ENCODE measurements around the gene TBXAS1.
"Not testable (repeated sequence)": the region's sequence is repeated elsewhere in the genome, so short reads cannot be mapped to it uniquely, and the experiment has no call there.

The TBXAS1 gene

DNA sequence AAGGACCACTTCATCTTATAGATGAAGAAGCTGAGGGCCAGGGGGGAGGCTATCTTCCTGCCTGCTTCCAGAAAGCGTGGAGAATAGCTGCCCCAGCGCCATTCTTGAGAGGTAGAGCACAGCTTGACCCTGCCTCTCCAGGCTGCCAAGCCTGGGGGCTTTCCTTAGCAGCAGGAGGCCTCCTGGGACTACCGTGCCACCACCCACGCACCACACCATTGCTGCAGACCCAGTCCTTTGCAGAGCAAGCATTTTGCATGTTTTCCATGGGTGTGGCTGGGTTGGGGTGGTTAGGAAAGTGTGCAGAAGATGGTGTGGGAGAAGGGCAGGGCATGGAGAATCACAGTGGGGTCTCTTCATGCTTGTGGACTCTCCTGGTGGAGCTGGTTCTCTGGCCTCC is 64.9 kb downstream of the TBXAS1 start:
- DNase-seq = no peak

DNA sequence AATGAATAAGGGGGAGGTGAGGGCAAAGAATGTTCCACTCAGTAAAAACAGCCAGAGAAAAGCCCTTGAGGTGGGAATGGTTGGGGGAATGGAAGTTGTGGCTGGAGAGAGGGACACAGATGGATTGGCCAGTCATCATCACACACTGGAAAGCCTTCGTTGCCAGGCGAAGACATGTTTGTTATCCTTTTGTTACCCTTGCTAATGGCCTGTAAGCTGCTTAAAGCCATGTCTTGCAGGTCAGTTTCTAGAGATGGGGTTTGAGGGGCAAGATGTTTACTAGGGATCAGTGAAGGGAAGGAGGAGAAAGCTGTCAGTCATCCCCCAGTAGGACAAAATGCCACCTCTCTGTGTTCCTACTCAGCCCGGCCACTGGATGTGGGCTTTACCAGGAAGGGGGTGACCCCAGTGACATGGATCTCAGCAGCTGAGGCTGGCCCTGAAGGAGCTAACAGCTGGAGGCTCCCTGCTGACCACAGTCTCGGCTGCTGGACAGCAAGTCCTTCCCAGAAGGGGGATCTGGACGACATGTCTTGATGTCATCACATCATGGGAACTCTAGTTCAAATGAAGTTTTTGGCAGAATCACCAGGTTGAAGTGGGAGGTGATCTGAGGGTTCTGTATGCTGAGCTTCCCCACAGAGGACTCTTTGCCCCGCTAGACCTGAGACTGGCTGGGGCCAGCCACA is 66.2 kb downstream of the TBXAS1 start:
- DNase-seq = no peak

DNA sequence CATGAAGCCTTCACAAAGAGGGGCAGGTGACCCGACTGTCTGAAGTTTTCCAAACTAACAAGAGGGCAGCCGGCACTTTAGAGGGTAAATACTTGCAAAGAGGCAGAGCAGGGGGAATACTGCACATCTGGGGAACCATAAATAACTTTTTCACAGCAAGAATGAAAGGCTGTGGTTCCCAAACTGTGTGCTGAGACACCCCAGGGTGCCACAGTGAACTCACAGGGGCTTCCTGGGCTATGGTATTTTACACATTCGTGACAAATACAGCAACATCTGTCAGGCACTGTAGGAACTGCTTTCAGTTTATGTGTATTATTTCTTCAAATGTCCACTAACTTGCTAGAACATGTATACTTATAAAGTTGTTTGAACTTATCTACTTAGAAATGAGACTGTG is 67.2 kb downstream of the TBXAS1 start:
- DNase-seq = no peak

DNA sequence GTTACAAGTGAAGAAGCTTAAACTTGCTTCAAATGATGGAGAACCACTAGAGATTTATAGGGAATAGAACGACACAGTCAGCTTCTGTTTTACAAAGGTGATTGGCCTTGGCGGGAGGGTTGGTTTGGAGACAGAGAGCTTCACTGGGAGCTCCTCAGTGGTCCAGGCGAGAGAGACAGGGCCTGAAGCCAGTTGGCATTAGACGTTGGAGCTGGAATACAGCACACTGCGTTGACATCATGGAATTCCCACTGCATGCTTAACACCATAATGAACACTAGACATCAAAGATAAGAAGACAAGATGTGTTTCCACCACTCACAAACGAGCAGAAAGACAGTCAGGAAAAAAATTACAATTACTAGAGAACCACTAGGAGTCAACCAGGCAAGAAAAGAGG is 67.8 kb downstream of the TBXAS1 start:
- no peak for DNase-seq

DNA sequence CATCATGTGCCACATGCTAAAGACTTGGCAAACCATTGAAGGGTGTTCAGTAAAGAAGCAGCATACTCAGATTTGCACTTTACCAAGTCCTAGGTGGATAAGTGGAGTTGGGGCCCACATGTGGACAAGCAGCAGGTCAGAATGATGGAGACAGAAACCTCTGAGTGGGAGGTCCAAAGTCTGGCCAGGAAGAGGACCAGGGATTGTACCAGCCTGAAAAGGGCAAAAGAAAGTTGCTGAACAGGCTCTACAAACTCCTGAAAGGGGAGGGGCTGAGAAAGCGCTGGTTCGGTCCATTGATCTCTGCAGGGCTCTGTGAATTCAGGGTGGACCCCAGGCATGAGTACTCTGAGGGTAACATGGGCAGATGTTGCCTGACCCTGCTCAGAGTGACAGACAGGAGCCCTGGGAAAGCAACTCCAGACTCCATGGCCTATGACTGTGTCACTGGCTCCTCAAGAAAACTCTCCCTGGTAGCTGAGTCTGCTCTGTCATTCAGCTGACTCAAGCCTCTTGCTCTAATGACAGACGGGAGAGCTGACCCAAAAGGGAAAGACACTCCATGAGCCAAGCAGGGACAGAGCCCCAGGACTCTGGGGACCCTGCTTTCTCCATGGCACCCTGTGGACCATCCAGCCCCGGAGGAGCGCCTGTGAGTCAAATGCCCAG is 68.5 kb downstream of the TBXAS1 start:
- DNase-seq = no peak

DNA sequence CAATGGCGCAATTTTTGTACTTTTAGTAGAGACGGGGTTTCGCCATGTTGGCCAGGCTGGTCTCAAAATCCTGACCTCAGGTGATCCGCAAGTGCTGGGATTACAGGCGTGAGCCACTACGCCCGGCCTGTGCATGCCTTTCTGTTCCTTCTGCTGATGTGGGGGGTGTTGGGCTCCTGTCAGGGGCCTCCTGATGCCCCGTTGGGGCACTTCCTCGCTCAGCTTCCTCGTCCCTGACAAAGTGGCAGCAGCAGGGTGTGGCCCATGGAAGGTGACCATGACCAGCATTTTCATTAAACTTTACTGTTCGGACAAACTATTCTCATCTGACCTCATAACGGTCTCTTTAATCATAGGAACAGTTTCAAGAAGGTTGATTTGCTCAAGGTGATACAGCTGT is 69.4 kb downstream of the TBXAS1 start:
- DNase-seq = no peak

DNA sequence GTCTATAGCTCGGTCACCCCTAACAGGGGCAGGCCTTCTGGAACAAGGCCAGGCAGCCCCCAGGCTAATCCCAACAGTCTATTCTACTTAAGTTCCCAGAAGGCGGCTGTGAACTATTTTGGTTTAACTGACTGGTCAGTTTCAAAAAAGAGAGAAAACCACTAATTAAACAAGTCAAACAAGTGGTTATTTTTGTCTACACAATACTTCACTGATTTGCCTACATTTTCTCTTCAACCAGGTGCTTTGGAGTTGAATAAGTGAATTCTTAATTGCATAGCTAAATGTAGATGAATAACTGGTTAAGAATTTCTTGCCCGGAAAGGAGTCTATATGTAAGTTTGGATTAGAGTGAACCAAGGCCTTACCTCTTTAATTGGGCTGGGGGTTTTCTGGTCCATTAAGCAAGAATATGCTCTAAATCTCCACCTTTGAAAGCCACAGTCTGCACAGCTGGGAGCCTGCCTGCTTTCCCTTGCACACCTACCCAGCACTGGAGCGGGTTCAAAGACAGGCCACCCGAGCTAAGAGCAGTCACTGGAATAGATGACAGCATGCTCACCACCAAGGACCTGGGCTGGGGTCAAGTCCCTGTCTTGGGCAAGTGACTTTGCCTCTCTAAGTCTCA is 70.4 kb downstream of the TBXAS1 start:
- no peak for DNase-seq

DNA sequence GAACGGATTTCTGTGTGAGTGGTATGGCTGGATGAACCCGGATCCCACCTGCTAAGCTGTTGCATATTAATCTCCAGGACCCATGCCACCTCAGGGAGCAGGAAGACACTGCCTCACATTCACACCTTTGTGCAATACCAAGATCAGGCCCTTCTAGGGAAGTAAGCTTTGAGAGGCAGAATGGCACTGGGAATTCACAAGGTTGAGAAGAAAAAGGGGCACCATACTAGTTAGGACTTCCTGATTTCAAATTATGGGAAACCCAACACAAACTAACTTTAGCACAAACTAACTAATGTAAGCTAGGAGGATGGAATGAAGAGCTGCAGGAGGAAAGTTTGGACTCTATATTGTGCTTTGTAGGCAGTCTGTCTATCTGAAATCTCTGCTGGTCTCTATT is 71.3 kb downstream of the TBXAS1 start:
- DNase-seq = no peak

DNA sequence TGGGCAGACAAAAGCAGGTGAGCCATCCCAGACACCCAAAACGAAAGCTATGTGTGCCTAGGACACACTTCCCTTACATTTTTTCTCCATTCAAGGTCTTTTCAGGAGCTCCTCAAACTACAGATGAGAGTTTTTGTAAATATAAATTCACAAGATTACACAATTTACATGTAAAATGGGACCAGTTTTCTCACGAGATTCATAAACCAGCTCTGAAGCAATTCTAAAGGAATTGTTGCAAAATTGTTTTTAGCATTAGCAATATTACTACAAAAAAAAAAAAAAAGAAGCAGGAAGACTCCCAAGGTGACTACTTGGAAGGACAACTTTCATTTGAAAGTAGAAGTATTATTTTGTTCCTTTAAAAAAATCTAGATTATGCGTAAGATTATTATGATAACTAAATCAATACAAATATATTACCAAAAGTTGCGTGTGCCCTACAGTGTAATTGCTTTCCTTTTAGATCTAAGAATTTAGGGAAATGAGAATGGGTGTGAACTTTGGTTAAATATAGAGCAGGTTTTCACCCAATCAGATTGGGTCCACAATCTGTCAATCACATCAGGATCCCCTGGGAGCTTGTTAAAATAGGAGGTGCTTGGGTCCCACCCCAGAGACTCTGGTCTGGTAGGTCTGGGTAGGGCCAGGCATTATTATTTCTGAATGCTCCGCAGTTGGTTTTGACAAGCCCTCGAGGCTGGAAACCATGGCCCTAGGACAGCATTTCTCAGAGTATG is 72.2 kb downstream of the TBXAS1 start:
- DNase-seq = no peak

DNA sequence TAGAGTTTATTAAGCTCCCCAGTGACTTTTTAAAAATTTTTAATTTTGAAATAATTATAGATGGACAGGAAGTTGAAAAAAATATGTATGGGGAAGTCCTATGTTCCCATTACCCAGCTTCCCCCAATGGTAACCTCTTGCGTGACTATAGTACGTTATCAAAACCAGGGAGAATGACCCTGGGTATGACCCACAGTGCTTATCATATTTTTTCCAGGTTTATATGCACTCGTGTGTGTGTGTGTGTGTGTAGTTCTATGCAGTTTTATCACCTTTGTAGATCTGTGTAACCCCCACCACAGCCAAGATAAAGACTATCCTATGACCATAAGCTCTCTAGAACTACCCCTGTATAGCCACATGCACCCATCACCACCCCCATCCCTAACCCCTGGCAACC is 72.8 kb downstream of the TBXAS1 start:
- DNase-seq = no peak

DNA sequence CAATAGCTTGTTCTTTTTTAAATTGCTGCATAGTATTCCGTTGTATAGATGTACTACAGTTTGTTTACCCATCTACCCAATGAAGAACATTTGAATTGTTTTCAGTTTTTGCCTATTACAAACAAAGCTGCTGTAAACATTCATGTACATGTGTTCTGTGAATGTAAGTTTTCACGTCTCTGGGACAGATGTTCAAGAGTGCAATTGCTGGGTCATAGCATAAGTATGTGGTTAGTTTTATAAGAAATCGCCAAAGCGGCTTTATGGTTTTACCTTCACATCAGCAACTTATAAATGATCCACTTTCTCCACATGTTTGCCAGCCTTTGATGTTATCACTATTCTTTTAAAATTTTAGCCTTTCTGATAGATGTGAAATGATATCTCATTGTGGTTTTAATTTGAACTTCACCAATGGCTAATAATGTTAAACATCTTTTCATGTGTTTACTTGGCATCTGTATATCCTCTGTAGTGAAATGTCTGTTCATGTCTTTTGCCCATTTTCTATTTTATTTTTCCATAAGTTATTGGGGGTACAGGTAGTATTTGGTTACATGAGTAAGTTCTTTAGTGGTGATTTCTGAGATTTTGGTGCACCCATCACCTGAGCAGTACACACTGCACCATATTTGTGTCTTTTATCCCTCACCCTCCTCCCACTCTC is 73.5 kb downstream of the TBXAS1 start:
- no peak for DNase-seq

DNA sequence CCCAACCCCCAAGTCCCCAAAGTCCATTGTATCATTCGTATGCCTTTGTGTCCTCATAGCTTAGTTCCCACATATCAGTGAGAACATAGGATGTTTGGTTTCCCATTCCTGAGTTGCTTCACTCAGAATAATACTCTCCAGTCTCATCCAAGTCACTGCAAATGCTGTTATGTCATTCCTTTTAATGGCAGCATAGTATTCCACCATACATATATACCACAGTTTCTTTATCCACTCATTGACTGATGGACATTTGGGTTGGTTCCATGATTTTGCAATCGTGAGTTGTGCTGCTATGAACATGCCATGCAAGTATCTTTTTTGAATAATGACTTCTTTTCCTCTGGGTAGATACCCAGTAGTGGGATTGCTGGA is 74.0 kb downstream of the TBXAS1 start:
- DNase-seq = not testable (repeated sequence)

DNA sequence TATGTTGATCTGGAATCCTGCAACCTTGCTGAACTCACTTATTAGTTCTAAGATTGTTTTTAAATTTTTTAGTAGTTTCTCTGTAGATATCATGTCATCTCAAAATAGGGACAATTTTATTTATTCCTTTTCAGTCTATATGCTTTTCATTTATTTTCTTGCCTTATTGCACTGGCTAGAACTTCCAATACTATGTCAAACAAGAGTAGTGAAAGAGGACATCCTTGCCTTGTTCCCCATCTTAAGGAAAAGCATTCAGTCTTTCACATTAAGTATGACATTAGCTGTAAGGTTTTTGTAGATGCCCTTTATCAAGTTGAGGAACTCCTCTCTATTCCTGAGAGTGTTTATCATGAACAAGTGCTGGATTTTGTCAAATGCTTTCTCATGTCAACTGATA is 77.8 kb downstream of the TBXAS1 start:
- DNase-seq = no peak

DNA sequence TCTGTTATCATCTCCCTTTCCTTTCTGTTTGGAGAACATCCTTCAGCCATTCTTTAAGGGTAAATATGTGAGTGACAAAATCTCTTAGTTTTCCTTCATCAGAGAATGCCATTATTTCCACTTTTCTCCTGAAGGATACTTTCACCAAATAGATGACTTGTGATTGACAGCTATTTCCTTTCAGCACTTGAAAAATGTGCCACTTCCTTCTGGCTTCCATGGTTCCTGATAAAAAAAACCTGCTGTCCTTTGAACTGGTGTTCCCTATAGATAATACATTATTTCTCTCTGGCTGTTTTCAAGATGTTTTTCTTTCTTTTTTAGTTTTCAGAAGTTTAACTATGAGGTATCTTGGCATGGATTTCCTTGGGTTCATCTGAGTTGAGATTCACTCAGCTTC is 79.7 kb downstream of the TBXAS1 start:
- no peak for DNase-seq

DNA sequence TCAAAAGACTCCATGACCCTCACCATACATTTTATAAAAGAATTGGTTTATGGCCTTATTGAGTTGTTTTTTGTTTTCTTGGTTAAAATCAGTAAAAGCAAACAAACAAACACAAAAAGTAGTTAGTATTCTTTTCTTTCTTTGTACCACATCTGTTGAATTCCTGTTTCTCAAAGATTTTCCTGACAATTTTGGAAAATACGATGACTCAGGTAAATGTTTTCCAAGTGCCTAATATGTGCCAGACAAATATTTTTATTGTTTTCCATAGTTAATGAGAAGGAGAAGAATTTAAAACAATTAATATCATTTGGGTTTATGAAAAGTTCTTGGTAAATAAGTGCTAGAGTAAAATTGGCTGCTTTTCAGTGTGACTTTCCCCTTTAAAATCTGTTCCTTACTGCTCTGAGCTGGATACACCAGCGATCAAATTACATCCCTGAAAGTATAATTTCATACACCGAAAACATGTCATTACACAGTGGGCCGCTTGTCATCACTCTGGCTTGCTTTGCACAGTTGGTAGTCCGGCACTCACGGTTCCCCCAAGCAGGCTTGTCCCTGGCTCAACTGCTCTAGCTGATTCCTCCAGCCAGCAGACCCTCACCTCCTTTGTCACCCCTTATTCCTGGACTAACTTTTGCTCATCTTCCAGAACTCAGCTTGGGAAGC is 80.5 kb downstream of the TBXAS1 start:
- DNase-seq = no peak

DNA sequence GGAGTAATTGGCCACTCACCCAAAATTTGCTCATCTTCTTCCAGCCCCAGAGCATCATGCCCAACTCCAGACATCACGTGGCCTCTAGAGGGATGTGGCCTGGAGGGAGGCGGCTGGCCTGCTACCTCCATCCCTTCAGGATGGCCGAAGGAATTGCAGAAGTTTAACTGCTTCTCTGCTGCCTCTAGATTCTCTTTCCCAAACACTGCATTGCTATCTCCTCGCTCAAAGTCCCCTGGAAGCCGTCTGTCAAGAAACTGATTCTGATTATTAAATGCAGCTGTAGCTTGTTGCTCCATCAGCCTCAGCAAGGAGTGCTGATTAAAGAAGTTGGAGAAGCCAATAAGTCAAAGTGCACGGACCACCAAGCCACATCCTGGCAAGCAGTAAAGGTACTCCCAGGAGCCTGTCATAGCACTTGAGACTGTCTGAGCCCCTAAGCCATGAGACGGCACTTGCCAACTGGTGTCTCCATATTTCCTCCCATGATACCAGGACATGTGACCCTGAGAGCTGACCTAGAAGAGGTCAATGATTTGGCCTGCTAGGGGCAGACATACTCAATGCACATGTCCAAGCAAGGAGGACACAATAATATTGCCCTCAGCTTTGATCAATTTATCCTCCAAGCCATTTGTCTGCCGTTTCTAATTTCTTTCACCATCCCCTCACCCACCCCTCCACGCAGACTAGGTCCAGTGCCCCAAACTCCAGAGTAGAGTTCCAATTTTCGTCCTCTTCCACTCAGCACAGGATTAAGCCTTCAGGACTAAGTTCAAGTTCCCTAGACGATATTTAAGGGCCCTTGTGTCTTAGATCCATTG is 84.2 kb downstream of the TBXAS1 start:
- no peak for DNase-seq

DNA sequence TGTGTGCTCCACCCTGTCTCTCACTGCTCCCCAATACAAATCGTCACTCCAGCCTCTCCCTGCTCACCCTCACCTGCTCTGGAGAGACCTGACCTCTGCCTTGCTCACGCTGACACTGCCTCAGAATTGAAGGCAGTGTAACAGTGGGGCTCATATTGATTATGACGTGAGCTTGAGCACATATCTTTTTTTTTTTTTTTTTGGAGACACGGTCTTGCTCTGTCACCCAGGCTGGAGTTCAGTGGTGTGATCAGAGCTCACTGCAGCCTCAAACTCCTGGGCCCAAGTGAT is 84.7 kb downstream of the TBXAS1 start:
- DNase-seq = no peak

DNA sequence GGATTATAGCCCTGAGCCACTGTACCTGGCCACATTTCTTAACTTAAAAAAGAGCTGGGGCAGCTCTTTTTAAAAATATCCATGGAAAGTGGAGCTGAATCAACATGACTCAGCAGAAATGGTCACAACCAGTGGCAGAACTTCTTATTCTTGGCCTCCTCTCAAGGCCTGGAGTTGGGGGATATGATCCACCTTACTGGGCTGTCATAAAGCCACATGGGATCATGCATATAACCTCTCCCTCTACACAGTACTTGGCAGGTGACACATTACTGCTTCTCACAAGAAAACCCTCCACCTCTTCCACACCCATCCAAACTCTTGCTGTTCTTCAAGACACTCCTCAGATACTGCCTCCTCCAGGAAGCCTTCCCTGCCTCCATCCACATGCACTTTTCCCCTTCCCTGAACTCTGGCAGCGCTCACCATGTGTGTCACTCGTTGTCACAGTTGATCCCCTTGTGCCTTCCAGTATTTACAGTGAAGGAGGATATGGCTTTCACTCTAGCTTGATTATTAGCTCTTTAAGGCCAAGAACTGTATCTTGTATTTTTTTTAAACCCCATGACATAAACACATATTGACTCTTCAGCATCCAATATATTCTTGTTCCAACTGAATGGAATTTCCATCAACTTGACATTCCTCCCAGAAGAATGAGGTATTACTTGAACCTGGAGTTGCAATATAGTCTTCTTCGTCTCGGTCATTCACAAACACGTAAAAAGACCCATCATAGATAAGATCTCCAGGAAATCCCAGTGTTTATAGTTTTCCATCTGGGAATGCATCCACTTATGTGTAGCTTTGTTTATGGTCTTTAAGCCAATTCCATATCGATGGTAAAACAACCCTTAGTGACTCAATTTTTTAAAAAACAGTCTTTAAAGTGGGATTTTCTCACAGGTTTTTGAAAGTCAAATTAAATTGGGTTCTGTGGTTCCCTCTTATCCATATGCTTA is 85.5 kb downstream of the TBXAS1 start:
- no peak for DNase-seq

DNA sequence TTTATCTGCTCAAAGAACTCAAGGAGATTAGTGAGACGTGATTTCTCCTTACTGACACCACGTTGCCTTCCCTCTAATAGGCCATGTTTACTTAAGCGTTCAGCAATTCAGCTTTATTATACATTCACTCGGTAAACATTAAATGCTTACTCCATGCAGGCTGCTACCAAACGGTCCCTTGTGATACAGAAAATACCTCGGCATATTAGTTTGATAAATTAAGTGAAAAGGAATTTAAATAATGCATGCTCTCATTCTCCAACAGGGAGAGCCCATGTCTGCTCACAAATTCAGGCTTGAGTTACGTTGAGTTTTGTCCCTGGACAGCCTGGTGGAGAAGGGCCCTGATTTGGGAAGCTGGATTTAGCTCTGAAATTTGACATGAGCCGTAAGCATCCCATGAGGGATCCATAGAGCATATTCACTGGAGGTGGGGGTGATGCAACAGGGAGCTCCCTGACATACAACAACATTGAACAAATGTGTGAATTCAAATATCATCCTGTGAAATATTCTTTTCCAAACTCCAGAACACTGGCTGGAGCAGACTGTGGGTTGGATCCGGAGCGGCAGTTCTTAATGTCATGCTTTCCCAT is 86.3 kb downstream of the TBXAS1 start:
- no peak for DNase-seq
